ENCODE data around the gene CABP1.
"Not testable (repeated sequence)": the region's sequence is repeated elsewhere in the genome, so short reads cannot be mapped to it uniquely, and the experiment has no call there.

CABP1 gene

GRCh38 chr12:120639771-120640721 is at the start of gene CABP1:
Gene CABP1, plus strand, starts transcription at chr12:120640626. Its CDS starts 60 bp downstream, at chr12:120640686.
- no peak for DNase-seq

- DNase-seq, result no peak
These were observed 49.6 kb upstream of the CABP1 start for GRCh38 chr12:120590741-120591407.

- no peak for DNase-seq
These were observed 48.0 kb upstream of the CABP1 start for GRCh38 chr12:120592121-120593049.

DNA sequence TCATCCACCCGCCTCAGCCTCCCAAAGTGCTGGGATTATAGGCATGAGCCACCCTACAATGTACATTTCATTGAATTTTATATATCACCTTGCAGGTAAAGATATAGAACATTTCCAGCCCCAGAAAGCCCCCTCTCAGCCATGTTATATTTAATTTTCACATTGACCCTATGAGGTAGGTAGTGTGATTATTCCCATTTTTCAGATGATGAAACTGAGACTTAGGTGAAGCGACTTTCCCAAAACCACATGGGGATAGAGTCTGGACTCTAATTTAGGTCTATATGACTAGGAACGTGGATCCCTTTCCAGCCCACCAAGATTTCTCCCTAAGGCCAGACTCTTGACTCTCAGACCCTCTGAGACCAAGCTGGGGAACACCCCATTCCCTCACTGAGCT is 43.5 kb upstream of the CABP1 start:
- DNase-seq, result no peak

GRCh38 chr12:120597861-120598260 is 42.6 kb upstream of the CABP1 start:
- no peak for DNase-seq

DNA sequence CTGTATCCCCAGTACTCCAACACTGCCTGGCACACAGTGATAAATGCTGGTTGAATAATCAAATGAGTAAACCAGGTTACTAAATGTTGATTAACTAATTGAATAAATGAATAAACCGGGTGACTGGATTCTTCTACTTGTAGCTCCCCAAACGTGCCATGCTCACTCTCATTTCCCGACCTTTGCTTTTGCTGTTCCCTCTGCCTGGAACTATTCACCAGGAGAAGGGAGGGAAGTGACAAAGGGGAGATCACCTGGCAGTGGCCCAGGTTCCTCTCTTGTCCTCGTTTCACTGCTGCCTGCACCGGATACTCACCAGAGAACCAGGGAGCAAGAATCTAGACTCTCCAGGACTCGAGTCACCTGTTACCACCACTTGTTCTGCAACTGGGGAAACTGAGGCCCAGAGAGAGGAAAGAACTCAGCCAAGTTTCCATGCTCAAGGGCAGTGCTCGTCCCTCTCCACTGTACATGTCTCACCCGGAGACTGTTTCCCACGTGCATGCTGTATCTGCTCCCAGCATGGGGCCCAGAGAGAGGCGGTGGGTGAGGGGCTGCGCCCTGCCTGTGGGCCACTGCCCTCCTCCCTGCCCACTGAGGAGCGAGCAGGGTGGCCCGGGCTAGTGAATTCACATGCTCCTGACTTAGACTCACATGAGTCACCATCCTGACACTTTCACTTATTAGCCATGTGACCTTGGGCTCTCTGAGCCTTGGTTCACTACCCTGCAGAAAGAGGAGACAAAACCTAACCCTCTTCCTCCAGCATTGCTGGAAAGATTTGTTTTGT is 41.6 kb upstream of the CABP1 start:
- no peak for DNase-seq

DNA sequence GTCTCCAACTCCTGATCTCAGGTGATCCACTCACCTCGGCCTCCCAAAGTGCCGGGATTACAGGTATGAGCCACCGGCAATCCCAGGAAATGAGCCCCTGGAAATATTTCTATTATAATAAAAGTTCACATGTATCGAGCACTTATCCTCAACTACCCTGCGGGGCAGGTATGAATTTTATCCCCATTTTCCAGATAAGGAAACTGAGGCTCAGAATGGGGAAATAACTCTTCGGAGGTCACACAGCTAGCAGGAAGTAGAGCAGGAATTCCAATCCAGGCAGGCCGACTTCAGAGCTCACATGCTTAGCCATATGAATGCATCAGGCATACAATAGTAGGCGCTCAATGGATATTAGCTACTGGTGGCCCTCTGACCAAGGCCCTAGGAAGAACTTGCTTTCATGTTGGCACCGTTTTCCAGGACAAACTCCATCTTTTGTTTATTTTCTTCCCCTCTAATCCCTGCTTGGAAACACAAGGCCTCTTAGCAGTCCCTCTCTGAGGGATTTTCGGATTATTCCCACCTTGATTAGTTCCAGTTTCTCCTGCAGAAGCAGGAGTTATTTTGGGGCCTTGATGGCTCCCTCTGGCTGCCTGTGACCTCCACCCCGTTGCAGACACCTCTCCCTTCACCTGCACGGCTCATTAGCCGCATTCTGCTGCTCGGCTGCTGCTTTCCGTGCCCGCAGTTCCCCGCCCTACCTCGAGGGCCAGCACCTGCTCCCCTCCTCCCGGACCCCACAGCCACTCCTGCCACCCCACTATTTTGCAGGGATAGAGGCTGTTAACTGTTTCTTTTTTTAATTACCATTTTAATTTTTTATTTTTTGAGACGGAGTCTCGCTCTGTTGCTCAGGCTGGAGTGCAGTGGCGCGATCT is 40.5 kb upstream of the CABP1 start:
- DNase-seq, result no peak

DNA sequence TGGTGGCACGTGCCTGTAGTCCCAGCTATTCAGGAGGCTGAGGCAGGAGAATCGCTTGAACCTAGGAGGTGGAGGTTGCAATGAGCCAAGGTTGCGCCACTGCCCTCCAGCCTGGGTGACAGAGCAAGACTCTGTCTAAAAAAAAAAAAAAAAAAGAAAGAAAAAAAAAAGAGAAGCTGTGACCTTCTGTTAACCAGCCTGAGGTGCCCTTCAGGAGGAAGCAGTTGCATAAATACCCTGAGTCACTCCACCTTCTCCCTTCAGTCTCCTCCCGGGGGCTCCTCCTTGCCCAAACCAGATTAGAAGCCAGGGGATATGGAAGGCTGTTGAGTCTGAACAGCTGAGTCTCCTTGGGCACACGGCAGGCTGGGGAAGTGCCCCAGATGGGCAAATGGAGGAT is 38.0 kb upstream of the CABP1 start:
- DNase-seq, result not testable (repeated sequence)

GRCh38 chr12:120610560-120610959 is 29.9 kb upstream of the CABP1 start:
- DNase-seq, result no peak

DNA sequence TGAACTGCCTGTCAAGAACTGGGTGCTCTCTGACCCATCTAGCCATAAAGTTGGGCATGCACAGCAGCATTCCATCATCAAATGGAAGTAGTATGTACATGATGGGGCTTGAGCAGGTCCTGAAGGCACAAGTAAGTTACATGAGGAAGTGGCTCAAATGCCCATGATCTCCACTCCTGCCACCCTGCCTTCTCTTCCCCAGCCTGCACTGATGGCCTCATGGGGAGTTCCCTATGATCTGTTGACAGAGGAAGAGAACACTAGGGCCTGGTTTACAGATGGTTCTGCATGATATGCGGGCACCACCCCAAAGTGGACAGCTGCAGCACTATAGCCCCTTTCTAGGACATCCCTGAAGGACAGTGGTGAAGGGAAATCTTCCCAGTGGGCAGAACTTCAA is 28.9 kb upstream of the CABP1 start:
- DNase-seq, result not testable (repeated sequence)

DNA sequence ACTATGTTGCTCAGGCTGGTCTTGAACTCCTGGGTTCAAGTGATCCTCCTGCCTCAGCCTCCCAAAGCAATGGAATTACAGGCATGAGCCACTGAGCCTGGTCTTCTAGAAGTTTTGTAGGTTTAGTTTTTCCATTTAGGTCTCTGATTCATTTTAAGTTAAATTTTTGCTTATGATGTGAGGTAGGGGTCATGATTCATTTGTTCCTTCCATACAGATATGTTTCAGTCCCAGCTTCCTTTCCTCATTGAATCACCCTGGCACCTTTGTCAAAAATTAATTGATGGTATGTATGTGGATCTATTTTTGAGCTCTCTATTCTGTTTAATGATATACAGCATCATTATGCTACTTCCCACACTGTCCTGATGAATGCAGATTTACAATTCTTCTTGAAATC is 25.6 kb upstream of the CABP1 start:
- no peak for DNase-seq

DNA sequence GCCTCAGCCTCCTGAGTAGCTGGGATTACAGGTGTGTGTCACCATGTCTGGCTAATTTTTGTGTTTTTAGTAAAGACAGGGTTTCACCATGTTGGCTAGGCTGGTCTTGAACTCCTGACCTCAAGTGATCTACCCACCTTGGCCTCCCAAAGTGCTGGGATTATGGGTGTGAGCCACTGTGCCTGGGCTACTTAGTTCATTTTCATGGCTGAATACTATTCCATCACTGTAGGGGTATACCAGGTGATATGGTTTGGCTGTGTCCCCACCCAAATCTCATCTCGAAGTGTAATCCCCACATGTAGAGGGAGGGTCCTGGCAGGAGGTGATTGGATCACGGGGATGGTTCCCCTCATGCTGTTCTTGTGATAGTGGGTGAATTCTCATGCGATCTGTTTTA is 23.2 kb upstream of the CABP1 start:
- not testable (repeated sequence) for DNase-seq

DNA sequence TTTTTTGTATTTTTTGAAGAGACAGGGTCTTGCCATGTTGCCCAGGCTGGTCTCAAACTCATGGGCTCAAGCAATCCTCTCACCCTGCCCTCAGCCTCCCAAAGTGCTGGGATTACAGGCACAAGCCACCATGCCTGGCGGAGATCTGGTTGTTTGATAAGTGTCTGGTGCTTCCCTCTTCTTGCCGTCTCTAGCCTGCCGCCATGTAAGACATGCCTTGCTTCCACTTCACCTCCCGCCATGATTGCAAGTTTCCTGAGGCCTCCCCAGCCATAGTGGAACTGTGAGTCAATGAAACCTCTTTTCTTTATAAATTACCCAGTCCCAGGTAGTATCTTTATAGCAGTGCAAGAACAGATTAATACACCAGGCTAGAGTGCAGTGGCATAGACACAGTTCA is 22.7 kb upstream of the CABP1 start:
- not testable (repeated sequence) for DNase-seq

DNA sequence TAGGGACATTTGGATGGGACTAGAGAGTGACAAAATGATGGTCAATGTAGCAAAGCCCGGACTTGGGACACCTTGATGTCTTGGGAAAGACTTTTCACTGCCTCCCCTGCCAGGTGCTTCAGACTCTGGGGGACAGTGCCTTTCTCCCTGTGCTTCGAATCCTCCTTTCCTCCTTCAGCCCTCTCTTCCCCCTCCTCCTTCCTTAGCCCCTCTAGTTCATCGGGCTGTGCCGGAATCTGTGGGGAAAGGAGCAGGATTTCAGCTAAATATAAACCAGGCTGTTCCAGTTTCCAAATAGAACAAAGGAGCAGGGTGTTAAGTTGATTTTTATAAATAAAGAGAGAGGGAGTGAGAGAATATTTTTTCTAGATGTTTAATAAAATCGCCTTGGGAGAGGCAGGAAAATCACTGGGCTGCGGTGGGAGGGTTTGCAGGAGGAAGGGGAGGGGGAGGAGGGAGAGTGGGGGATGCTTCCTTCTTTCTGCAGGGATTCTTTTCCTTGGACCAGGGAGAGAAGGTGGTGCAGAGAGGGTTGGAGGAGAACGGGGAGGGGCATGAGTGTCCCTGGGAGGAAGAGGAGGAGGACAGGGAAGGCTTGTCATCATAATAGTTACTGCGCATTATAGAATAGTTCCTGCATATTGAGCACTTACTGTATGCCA is 21.3 kb upstream of the CABP1 start:
- no peak for DNase-seq

- no peak for DNase-seq
These were observed 19.8 kb upstream of the CABP1 start for GRCh38 chr12:120620624-120621023.

DNA sequence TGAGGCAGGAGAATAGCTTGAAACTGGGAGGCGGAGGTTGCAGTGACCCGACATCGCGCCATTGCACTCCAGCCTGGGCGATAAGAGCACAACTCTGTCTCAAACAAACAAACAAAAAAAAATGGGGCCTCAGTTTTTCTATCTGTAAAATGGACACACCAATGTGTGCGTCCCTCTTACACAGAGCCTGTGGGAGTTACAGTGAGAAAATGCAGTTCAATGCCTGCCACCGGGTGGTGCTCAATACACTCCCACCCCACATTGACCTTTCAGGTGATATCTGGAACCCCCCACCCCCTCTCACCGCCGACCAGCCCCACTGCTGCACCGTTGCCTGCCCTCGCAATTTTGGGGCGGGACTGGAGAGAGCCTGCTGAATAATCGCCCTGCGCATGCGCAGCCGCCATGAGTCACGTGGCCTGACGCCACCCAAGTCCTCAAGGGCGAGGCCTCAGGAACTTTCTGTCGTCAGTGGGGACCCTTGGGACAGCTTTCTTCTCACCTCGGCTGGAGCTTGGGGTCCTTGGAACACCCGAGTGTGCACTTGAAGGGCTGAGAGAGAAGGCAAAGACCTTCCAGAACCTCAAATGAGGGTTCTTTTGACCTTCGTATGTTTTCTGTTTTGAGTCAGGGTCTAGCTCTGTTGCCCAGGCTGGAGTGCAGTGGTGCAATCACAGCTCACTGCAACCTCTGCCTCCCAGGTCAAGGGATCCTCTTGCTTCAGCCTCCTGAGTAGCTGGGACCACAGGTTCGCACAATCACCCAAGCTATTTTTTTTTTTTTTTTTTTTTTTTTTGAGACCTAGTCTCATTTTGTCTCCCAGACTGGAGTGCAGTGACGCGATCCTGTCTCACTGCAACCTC is 14.6 kb upstream of the CABP1 start:
- no peak for DNase-seq

- no peak for DNase-seq
These were observed 11.5 kb upstream of the CABP1 start for GRCh38 chr12:120628919-120629318.

GRCh38 chr12:120630104-120630892 is 10.1 kb upstream of the CABP1 start:
- DNase-seq, result no peak

- DNase-seq, result no peak
These were observed 9.3 kb upstream of the CABP1 start for GRCh38 chr12:120631097-120631496.

Measured in DMS153 (cell line).